Measurements from ENCODE around the gene NACC2.

GRCh38 chr9:136084063-136084944, 10.8 kb downstream of the NACC2 start:
- TF ChIP-seq CTCF (IDR thresholded peaks at IDR 0.05), result no peak
- no peak for TF ChIP-seq POLR2A (IDR thresholded peaks at IDR 0.05)
